ENCODE measurements around the gene SLC35F5.
"Not testable (repeated sequence)": the region's sequence is repeated elsewhere in the genome, so short reads cannot be mapped to it uniquely, and the experiment has no call there.

The SLC35F5 gene

DNA sequence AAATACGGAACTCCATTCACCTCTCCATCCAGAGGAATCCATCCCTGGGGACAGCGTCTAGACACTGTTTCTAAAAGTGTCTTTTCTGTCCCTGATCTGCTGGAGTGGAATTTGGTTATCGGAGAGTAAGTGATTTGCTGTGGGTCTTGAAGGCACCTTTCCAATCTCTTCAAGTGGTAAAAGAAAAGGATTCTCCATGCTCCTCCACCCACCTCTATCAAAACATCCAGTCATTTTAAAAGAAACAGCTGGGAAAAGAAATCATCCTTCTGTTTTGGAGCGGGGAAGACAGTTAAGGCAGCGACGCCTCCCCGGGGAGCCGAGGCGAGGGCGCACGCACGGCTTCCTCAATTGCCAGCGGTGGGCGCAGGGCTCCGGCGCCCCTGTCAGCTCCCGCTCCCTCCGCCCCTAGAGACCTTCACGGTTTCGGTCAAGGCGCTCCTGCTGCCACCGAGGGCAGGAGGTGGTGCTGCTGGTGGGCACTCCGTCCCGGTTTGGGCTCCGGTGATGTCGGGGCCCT, 547 bp downstream of the SLC35F5 start:
- peak overlapping the region; percentile 94 for H3K4me3 ChIP-seq (ENCODE audit: low read depth, low read length)

- peak overlapping the region; percentile 94 for H3K4me3 ChIP-seq (ENCODE audit: low read depth, low read length)
These were observed 1.2 kb downstream of the SLC35F5 start for GRCh38 chr2:113755035-113755834.

- no peak overlapping the region for H3K4me3 ChIP-seq (ENCODE audit: low read depth, low read length)
These were observed 2.3 kb downstream of the SLC35F5 start for GRCh38 chr2:113754160-113754559.

GRCh38 chr2:113750385-113750784, 6.1 kb downstream of the SLC35F5 start:
- H3K4me3 ChIP-seq (ENCODE audit: low read depth, low read length), result no peak overlapping the region

DNA sequence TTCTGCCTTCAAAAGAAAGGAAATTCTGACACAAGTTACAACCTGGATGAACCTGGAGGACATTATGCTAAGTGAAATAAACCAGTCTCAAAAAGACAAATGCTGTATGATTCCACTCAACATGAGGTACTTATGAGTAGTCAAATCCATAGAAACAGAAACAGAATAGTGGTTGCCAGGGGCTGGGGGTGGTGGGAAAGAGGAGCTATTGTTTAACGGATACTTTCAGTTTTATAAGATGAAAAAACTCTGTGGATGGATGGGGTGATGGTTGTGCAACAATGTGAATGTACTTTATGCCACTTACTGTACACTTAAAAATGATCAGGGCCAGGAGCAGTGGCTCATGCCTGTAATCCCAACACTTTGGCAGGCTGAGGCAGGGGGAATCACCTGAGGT, 15.4 kb downstream of the SLC35F5 start:
- H3K4me3 ChIP-seq (ENCODE audit: low read depth, low read length), result no peak overlapping the region

DNA sequence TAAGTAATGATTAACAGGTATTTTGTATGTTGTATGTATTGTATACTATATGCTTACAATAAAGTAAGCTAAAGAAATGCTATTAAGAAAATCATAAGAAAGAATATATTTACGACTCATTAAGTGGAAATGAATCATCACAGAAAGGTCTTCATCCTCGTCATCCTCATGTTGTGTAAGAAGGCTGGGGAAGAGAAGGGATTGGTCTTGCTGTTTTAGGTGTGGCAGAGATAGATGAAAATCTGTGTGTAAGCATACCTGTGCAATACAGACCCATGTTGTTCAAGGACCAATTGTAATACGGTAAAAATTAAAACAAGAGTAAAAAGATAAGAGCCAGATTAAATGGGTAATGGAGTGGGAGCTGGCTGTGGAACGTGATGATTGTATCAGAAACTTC, 16.6 kb downstream of the SLC35F5 start:
- no peak overlapping the region for H3K4me3 ChIP-seq (ENCODE audit: low read depth, low read length)

DNA sequence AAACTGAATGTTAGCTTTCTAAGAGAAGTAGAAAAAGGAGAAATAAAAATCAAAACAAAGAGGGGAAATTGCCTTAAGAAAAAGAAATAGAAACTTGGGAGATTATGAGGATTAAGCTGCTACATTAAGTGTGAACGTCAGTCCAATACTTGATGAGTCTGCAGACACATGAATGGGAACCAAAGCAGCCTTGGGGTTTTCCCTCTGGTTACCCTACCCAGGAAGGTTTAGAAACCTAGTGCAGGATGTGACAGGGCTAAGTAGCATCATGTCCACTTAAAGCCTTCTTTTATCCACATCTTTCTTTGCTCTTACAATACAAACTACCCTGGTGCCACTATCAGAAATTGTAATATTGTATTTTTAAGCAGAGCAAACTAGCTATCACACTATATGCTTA, 22.3 kb downstream of the SLC35F5 start:
- H3K4me3 ChIP-seq (ENCODE audit: low read depth, low read length), result no peak overlapping the region

DNA sequence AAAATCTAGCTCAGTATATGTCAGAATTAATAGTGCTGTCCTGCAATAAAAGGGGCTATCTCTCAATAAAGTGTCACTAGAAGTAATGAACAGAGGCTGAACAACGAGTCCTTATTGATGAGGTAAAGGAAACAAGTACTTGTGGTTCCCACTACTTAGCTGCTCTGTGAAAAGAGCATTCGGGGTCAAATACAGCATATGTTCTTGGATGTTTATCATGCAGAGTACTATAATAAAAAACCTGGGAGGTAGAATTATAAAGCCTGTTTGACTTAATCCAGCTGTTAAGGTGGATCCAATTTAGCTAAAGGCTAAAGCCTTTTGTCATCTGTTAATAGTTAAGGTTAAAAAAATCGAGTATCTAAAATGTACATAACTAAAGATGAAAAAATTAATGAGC, 32.4 kb downstream of the SLC35F5 start:
- no peak overlapping the region for H3K4me3 ChIP-seq (ENCODE audit: low read depth, low read length)

GRCh38 chr2:113723411-113723810, 33.0 kb downstream of the SLC35F5 start:
- H3K4me3 ChIP-seq (ENCODE audit: low read depth, low read length), result no peak overlapping the region

GRCh38 chr2:113720167-113720566, 36.3 kb downstream of the SLC35F5 start:
- no peak overlapping the region for H3K4me3 ChIP-seq (ENCODE audit: low read depth, low read length)

GRCh38 chr2:113716291-113716690, 40.2 kb downstream of the SLC35F5 start:
- H3K4me3 ChIP-seq (ENCODE audit: low read depth, low read length), result no peak overlapping the region

DNA sequence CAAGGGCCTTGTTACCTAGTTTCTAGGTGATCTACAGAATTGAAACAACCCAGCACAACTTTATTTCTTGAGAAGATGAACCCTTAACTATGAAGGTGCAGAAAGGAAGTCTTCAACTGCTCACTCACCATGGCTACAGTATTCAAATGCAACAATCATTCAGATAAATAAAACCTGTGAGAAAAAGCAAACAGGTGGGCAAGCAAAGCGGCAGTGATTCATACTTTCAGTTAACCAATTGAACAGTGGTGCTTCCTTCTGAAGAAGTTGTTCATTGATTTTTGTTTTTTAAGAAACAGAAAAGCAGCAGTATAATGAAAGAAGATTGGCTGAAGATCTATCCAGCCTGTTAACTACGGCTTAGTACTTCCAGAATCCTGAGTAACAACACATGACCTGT, 43.5 kb downstream of the SLC35F5 start:
- no peak overlapping the region for H3K4me3 ChIP-seq (ENCODE audit: low read depth, low read length)

GRCh38 chr2:113711851-113712250, 44.6 kb downstream of the SLC35F5 start:
- no peak overlapping the region for H3K4me3 ChIP-seq (ENCODE audit: low read depth, low read length)

DNA sequence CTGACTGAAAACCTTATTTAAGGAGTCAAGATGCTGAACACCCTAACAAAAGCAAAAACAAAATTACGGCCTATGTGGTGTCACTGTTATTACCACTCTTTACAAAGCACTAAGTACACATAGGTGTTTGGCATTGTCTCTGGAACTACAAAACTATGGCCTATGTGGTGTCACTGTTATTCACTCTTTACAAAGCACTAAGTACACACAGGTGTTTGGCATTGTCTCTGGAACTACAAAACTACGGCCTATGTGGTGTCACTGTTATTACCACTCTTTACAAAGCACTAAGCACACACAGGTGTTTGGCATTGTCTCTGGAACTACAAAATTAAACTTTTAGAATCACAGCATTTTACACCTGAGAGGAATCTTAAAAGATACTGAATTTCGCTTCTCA, 47.4 kb downstream of the SLC35F5 start:
- no peak overlapping the region for H3K4me3 ChIP-seq (ENCODE audit: low read depth, low read length)

DNA sequence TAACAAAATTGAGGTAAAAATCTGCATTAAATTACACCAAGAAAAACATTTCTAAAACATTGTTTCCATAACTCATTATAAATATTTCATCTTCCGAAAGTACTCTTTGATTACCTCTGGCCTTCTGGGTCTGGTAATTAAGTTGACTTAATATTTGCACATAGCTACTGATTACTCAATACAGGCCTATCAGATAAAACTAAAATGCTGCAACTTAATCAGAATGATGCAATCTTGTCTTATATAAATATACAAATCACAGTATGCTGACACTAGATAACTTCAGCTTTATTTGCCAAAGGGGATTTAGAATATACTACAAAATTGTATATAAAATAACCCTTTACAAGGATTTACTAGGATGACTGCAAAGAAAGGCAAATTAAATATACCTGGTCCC, 49.3 kb downstream of the SLC35F5 start:
- no peak overlapping the region for H3K4me3 ChIP-seq (ENCODE audit: low read depth, low read length)

GRCh38 chr2:113705982-113706523, 50.4 kb downstream of the SLC35F5 start:
- H3K4me3 ChIP-seq (ENCODE audit: low read depth, low read length), result no peak overlapping the region

DNA sequence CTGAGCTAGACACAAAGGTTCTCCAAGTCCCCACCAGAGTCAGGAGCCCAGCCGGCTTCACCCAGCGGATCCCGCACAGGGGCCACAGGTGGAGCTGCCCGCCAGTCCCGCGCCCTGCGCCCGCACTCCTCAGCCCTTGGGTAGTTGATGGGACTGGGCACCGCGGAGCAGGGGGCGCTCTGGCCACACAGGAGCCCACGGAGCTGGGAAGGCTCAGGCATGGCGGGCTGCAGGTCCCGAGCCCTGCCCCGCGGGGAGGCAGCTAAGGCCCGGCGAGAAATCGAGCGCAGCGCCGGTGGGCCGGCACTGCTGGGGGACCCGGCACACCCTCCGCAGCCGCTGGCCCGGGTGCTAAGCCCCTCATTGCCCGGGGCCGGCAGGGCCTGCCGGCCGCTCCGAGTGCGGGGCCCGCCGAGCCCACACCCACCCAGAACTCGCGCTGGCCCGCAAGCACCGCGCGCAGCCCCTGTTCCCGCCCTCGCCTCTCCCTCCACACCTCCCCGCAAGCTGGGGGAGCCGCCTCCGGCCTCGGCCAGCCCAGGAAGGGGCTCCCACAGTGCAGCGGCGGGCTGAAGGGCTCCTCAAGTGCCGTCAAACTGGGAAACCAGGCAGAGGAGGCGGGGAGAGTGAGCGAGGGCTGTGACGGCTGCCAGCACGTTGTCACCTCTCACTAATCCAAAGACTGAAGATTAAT, 52.0 kb downstream of the SLC35F5 start:
- not testable (repeated sequence) for H3K4me3 ChIP-seq (ENCODE audit: low read depth, low read length)

DNA sequence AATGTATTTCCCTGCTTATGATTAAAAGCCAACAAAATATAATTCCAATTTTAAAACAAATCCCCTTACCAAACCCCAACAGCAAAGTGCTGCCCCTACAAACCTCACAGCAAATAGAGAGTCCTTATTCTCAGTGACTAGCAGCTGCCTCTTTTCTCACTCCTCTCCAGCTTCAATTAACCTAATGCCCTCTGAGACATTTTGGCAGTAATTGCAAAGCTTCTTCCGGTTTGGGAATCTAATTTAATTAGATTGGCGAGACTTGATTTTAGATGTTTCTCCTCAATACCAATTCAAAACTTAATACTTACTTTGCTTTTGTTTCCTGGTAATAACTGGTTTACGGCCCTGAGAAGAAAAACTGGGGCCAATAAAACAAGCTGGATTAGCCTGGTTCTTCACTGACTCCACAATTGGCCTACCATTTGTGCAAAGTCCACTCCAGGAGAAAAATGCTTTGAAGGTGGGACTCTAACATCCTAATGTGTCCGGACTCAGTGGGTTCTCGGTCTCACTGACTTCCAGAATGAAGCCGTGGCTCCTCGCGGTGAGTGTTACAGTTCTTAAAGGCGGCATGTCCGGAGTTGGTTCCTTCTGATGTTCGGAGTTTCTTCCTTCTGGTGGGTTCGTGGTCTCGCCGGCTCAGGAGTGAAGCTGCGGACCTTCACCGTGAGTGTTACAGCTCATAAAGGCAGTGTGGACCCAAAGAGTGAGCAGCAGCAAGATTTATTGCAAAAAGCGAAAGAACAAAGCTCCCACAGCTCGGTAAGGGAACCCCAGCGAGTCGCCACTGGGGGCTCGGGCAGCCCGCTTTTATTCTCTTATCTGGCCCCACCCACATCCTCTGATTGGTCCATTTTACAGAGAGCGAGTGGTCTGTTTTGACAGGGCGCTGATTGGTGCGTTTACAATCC, 52.8 kb downstream of the SLC35F5 start:
- no peak overlapping the region for H3K4me3 ChIP-seq (ENCODE audit: low read depth, low read length)

DNA sequence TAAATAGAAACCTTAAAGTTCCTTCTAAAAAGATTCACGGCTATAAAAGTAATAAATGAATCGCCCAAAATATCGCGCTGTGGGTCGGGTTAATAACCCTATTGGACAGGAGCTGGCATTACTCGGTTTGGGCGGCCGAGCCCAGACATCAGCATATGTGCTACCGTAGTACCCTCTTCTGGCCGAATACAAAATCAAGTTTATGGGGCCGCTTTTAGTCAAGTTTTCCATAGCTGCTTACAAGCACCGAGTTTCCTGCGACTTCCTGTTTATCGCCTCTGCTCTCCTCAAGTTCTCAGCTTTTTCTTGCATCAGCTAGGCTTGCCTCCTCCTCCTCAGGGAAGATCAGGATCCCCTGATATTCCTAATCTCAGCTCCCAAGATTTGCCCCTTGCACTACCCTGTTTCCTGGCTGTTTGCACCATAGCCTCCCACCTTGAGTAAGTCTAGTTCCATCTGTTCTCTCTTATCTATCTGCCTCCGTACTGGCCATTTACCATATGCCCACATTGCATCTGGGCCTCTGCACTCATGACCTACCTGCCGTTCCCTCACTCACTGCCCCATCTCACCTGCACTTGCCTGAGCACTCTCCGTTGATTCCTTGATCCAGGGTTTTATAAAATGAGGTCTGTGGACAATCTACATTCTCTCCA, 56.1 kb downstream of the SLC35F5 start:
- no peak overlapping the region for H3K4me3 ChIP-seq (ENCODE audit: low read depth, low read length)

DNA sequence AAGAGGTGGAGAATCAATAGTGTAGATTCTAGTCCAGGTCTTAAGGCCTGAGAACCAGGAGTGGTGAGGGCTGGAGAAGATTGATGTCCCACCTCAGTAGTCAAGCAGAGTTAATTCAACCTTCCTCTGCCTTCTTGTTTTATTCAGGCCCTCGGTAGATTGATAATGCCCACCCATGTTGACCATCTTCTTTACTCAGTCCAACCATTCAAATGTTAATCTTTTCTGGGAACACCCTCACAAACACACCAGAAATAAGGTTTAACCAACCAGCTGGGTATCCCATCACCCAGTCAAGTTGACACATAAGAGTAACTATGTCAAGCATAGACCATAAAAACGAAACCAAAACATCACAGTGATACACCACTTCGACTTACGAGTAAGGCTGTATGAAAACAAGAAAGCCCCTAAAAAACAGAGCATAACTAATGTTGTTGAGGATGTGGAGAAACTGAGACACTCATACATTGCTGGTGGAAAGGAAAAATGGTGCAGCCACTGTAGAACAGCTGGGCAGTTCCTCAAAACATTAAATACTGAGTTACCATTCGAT, 57.5 kb downstream of the SLC35F5 start:
- no peak overlapping the region for H3K4me3 ChIP-seq (ENCODE audit: low read depth, low read length)
